H1 (cell line): ENCODE data around the gene TMED10. TPM values are rescaled to one million over a fixed set of nuclear protein-coding genes. Genes with fewer than 3 reads are reported as not detected.

Experiments
- CTCF ChIA-PET: fragments of 300-600 bp; sonication (Branson Sonifier 250); formaldehyde crosslinking; loops from one replicate; lab custom pipeline; 2021; ENCODE audit not compliant: partially characterized antibody; lab: Charles Lee
- POLR2A ChIA-PET: fragments of 300-600 bp; sonication (Branson Sonifier 250); formaldehyde crosslinking; loops from one replicate; lab custom pipeline; 2021; ENCODE audit warnings: inconsistent platforms; ENCODE audit not compliant: partially characterized antibody; lab: Charles Lee
- DNase-seq, 2 experiments: peaks; one replicate each; pipeline versions ENCODE4 v3.0.0 to v3.0.0-alpha.2; 2010 to 2022; ENCODE audit warnings: low spot score in 2 of 2, low read depth in 1 of 2, mixed read lengths in 1 of 2
- FAIRE-seq: peaks from 2 replicates; lab custom pipeline; 2011; peaks lifted over from hg19 to GRCh38; lab: Jason Lieb, UNC
- H2AFZ ChIP-seq: 2 replicates; pipeline ENCODE4 v1.8.1; 2012; ENCODE audit warnings: low read length, inconsistent platforms
- H2AK5ac ChIP-seq: 2 replicates; pipeline ENCODE4 v1.6.1; 2013; ENCODE audit warnings: low read depth, low read length
- H2BK120ac ChIP-seq: replicated peaks from 2 replicates; pipeline ENCODE3; 2013; ENCODE audit warnings: low read depth, low read length, inconsistent platforms
- H2BK12ac ChIP-seq: 2 replicates; pipeline ENCODE4 v1.6.1; 2013; ENCODE audit warnings: low read depth, low read length
- H2BK15ac ChIP-seq: 2 replicates; pipeline ENCODE4 v1.6.1; 2013; ENCODE audit warnings: low read length
- H2BK20ac ChIP-seq: 2 replicates; pipeline ENCODE4 v1.6.1; 2013; ENCODE audit warnings: low read length
- H2BK5ac ChIP-seq: 2 replicates; pipeline ENCODE4 v1.6.1; 2013; ENCODE audit warnings: low read depth, low read length
- H3K14ac ChIP-seq: 2 replicates; pipeline ENCODE4 v1.6.1; 2013; ENCODE audit warnings: inconsistent platforms; ENCODE audit not compliant: insufficient read length
- H3K18ac ChIP-seq: 2 replicates; pipeline ENCODE4 v1.6.1; 2013; ENCODE audit warnings: low read length; ENCODE audit errors: extremely low read depth
- H3K23ac ChIP-seq: 2 replicates; pipeline ENCODE4 v1.6.1; 2013; ENCODE audit warnings: inconsistent platforms; ENCODE audit not compliant: insufficient read length
- H3K23me2 ChIP-seq: 2 replicates; pipeline ENCODE4 v1.6.1; 2013; ENCODE audit warnings: low read depth, low read length
- H3K27ac ChIP-seq: 2 replicates; pipeline ENCODE4 v1.6.1; 2011; ENCODE audit warnings: low read depth, low read length, inconsistent platforms
- H3K27me3 ChIP-seq, 4 experiments: replicated peaks in 1 of 4; 1 replicate in 1 of 4; 2 replicates in 3 of 4; pipeline versions ENCODE4 v1.6.1 to v1.8.1; 2011 to 2013; ENCODE audit warnings: low read length in 3 of 4, mild to moderate bottlenecking in 3 of 4, inconsistent platforms in 2 of 4, mixed read lengths in 2 of 4, moderate library complexity in 1 of 4; ENCODE audit not compliant: control insufficient read depth in 3 of 4, insufficient read depth in 3 of 4; ENCODE audit errors: extremely low read depth in 1 of 4
- H3K36me3 ChIP-seq, 4 experiments: 2 replicates each; pipeline versions ENCODE4 v1.6.1 to v1.8.1; 2011 to 2013; ENCODE audit warnings: mild to moderate bottlenecking in 4 of 4, low read length in 3 of 4, moderate library complexity in 2 of 4, control low read depth in 1 of 4, inconsistent platforms in 1 of 4; ENCODE audit not compliant: insufficient read depth in 4 of 4, control insufficient read depth in 2 of 4
- H3K4ac ChIP-seq: replicated peaks from 2 replicates; pipeline ENCODE3; 2013; ENCODE audit warnings: low read length, low read depth, mixed read lengths, inconsistent platforms; ENCODE audit not compliant: insufficient read length
- H3K4me1 ChIP-seq, 4 experiments: replicated peaks in 1 of 4; 1 replicate in 1 of 4; 2 replicates in 3 of 4; pipeline versions ENCODE4 v1.6.1 to v1.8.1; 2011 to 2013; ENCODE audit warnings: low read length in 3 of 4, inconsistent platforms in 2 of 4, mixed read lengths in 1 of 4; ENCODE audit not compliant: insufficient read depth in 4 of 4, control insufficient read depth in 3 of 4
- H3K4me2 ChIP-seq, 2 experiments: 2 replicates each; pipeline versions ENCODE4 v1.6.1 to v1.8.1; 2011 to 2013; ENCODE audit warnings: low read depth in 2 of 2, low read length in 2 of 2, control low read depth in 1 of 2, inconsistent platforms in 1 of 2, mild to moderate bottlenecking in 1 of 2; ENCODE audit not compliant: insufficient read depth in 1 of 2
- H3K4me3 ChIP-seq, 4 experiments: fragments of 200-600, 300-600 bp in 1 of 4; sonication (generic), shearing (Covaris generic), sonication (Bioruptor Twin) in 1 of 4; 2 replicates each; pipeline versions ENCODE4 v1.5.1 to v1.8.1; 2011 to 2016; ENCODE audit warnings: low read length in 4 of 4, low read depth in 3 of 4, control low read depth in 2 of 4, inconsistent platforms in 2 of 4, mild to moderate bottlenecking in 2 of 4, mixed read lengths in 1 of 4, moderate library complexity in 1 of 4; ENCODE audit not compliant: insufficient read depth in 2 of 4; ENCODE audit errors: extremely low read depth in 1 of 4
- H3K56ac ChIP-seq: replicated peaks from 2 replicates; pipeline ENCODE3; 2013; ENCODE audit warnings: low read depth, mild to moderate bottlenecking, mixed read lengths, low read length, inconsistent platforms; ENCODE audit not compliant: insufficient read length
- H3K79me1 ChIP-seq: 2 replicates; pipeline ENCODE4 v1.6.1; 2013; ENCODE audit warnings: low read depth, low read length, control low read depth
- H3K79me2 ChIP-seq, 2 experiments: 2 replicates each; pipeline versions ENCODE4 v1.6.1 to v1.8.1; 2012 to 2013; ENCODE audit warnings: low read length in 2 of 2, mild to moderate bottlenecking in 2 of 2, inconsistent platforms in 1 of 2; ENCODE audit not compliant: insufficient read depth in 2 of 2, control insufficient read depth in 1 of 2
- H3K9ac ChIP-seq, 4 experiments: replicated peaks in 1 of 4; 1 replicate in 1 of 4; 2 replicates in 3 of 4; pipeline versions ENCODE4 v1.6.1 to v1.8.1; 2011 to 2013; ENCODE audit warnings: low read depth in 3 of 4, low read length in 3 of 4, control low read depth in 2 of 4, mild to moderate bottlenecking in 2 of 4, moderate library complexity in 2 of 4, inconsistent platforms in 1 of 4; ENCODE audit errors: extremely low read depth in 1 of 4
- H3K9me3 ChIP-seq, 2 experiments: 2 replicates each; pipeline versions ENCODE4 v1.6.1 to v1.8.1; 2012 to 2013; ENCODE audit warnings: mild to moderate bottlenecking in 2 of 2, moderate library complexity in 2 of 2, control low read depth in 1 of 2, inconsistent platforms in 1 of 2, low read depth in 1 of 2, low read length in 1 of 2, mixed read lengths in 1 of 2; ENCODE audit not compliant: insufficient read depth in 2 of 2
- H4K20me1 ChIP-seq, 2 experiments: replicated peaks in 1 of 2; 2 replicates each; pipeline versions ENCODE3 to v1.8.1; 2011 to 2013; ENCODE audit warnings: inconsistent platforms in 2 of 2, low read length in 2 of 2, mild to moderate bottlenecking in 1 of 2; ENCODE audit not compliant: insufficient read depth in 2 of 2, control insufficient read depth in 1 of 2
- H4K5ac ChIP-seq: 2 replicates; pipeline ENCODE4 v1.6.1; 2013; ENCODE audit warnings: low read length, low read depth, mixed read lengths, inconsistent platforms; ENCODE audit not compliant: insufficient read length
- H4K8ac ChIP-seq: 2 replicates; pipeline ENCODE4 v1.8.0; 2013; ENCODE audit warnings: mild to moderate bottlenecking, moderate library complexity, low read length, inconsistent platforms; ENCODE audit not compliant: insufficient read depth; ENCODE audit errors: extremely low read depth
- H4K91ac ChIP-seq: replicated peaks from 2 replicates; pipeline ENCODE3; 2013; ENCODE audit warnings: low read length, mixed read lengths, inconsistent platforms; ENCODE audit not compliant: insufficient read length
- E2F6 ChIP-seq: IDR thresholded peaks from 2 replicates; pipeline ENCODE4 v1.6.1; 2012; ENCODE audit warnings: inconsistent platforms
- HDAC6 ChIP-seq: IDR thresholded peaks from one replicate; pipeline ENCODE4 v1.7.1; 2012; ENCODE audit warnings: low read depth, mild to moderate bottlenecking, inconsistent platforms, low read length, moderate library complexity
- SRF ChIP-seq: IDR thresholded peaks from 2 replicates; pipeline ENCODE4 v1.6.1; 2011; ENCODE audit warnings: mild to moderate bottlenecking, low read depth, low read length, moderate library complexity
- WGBS, 2 experiments: shearing (Covaris generic) in 1 of 2; methylation state at CpG; one replicate each; pipeline versions ENCODE4 v1.1.6 to v1.1.7; 2013 to 2015; ENCODE audit warnings: low lambda C conversion rate in 2 of 2, mixed read lengths in 2 of 2, inconsistent platforms in 1 of 2, low coverage in 1 of 2, missing lambda C conversion rate in 1 of 2; ENCODE audit not compliant: insufficient replicate concordance in 2 of 2, insufficient coverage in 1 of 2, insufficient read length in 1 of 2; ENCODE audit errors: extremely low coverage in 1 of 2, missing lambda C conversion rate in 1 of 2; 5-methylcytosine and 5-hydroxymethylcytosine counted together
- polyA plus RNA-seq, 7 experiments: library from polyadenylated mRNA; depleted of rRNA in 3 of 7; stranded (reverse) in 5 of 7; unstranded in 2 of 7; fragments of >200 nt in 5 of 7; fragments of 200-250 nt in 2 of 7; gene quantifications; 1 replicate in 5 of 7; 2 replicates in 1 of 7; 4 replicates in 1 of 7; pipeline versions ENCODE4 v1.2.1 to v1.2.3, GENCODE V29; 2011 to 2013; ENCODE audit warnings: missing spikeins in 2 of 7, mixed read lengths in 2 of 7
- total RNA-seq: library from RNA; stranded (reverse); fragmentation: NEBNext Ultra II Directional; extraction: Animal tissue kit (Norgen Biotek cat#: 25700); gene quantifications from 2 replicates; pipeline ENCODE4 v1.2.1, GENCODE V29; 2021

The TMED10 gene
- total and polyA plus RNA-seq, 2 of the 8 experiments (the other 6 are each of a cell fraction or from before 2014, with no cell fraction given): 218 to 250 TPM

GRCh38 chr14:75107186-75107585, 69.2 kb downstream of the TMED10 start:
- Histone ChIP-seq H2BK12ac (no peak overlapping the region), H2BK5ac (no peak overlapping the region), H4K20me1 (no peaks in the 10 kb centered on the region), H3K79me2 (no peaks in the 10 kb centered on the region), H3K18ac (no peak overlapping the region), H3K23me2 (no peaks in the 10 kb centered on the region), H3K56ac (no peak overlapping the region), H4K91ac (no peak overlapping the region), H2AK5ac (no peak overlapping the region), H3K27me3 (no peaks in the 10 kb centered on the region), H2BK20ac (no peak overlapping the region), H2BK15ac (no peak overlapping the region), H3K79me1 (no peaks in the 10 kb centered on the region), H3K4me2 (no peak overlapping the region), H4K5ac (no peak overlapping the region), H3K4ac (no peak overlapping the region), H3K9ac (no peak overlapping the region), H3K9me3 (no peaks in the 10 kb centered on the region), H2BK120ac (no peak overlapping the region), H2AFZ (no peak overlapping the region), H3K27ac (no peak overlapping the region), H3K4me1 (no peaks in the 10 kb centered on the region), H3K36me3 (peaks cover 14 to 62% (median 45%) of the 10 kb centered on the region in 4 experiments), H3K23ac (no peak overlapping the region), H4K8ac (no peak overlapping the region), H3K4me3 (no peak overlapping the region), H3K14ac (no peak overlapping the region)
- no peak for FAIRE-seq
- TF ChIP-seq E2F6 (no peak), HDAC6 (no peak), SRF (no peak)
- DNase-seq: no peak
- POLR2A ChIA-PET: interaction anchor here (0.8 kb wide), 1 partner anchor 15 kb away, joined by 3 read pairs; no protein-coding TSS in a partner anchor
- 75% methylated on average over 3 of the region's 3 CpGs; no CpG with 5 or more reads in 1 of the 2 experiments for WGBS, 2 experiments
- CTCF ChIA-PET: interaction anchor here (0.6 to 1.2 kb wide), 4 partner anchors 10 to 240 kb away, joined by 3 to 4 read pairs (median 3); no protein-coding TSS in a partner anchor
